Smooth muscle cell of the brain vasculature (primary cell): ENCODE measurements around the gene RLBP1.
"Not testable (repeated sequence)": the region's sequence is repeated elsewhere in the genome, so short reads cannot be mapped to it uniquely, and the experiment has no call there.

ENCODE experiments used
- DNase-seq: peaks from one replicate; pipeline ENCODE4 v3.0.0-alpha.2; 2012; ENCODE audit warnings: low read depth, low spot score

Gene RLBP1

GRCh38 chr15:89221543-89221942 is at the start of gene RLBP1:
TSS of gene RLBP1 (minus strand) at chr15:89221579. CDS start at chr15:89218975, 2,604 bp downstream.
- no peak for DNase-seq

- not testable (repeated sequence) for DNase-seq
These were observed 28.8 kb upstream of the RLBP1 start for GRCh38 chr15:89250142-89250541.

- no peak for DNase-seq
These were observed 27.2 kb upstream of the RLBP1 start for GRCh38 chr15:89248584-89248983.

GRCh38 chr15:89247446-89247845 is 26.1 kb upstream of the RLBP1 start:
- no peak for DNase-seq

- no peak for DNase-seq
These were observed 23.2 kb upstream of the RLBP1 start for GRCh38 chr15:89244574-89244903.

GRCh38 chr15:89243691-89244573 is 22.6 kb upstream of the RLBP1 start, which contains the start of gene FANCI:
TSS of gene FANCI (plus strand) at chr15:89243979. CDS start at chr15:89247648, 3,669 bp downstream.
- peak; percentile 72 for DNase-seq

GRCh38 chr15:89243046-89243690 is 21.8 kb upstream of the RLBP1 start:
- DNase-seq, result no peak

- not testable (repeated sequence) for DNase-seq
These were observed 18.8 kb upstream of the RLBP1 start for GRCh38 chr15:89239883-89240810.

- no peak for DNase-seq
These were observed 10.5 kb upstream of the RLBP1 start for GRCh38 chr15:89231832-89232231.

GRCh38 chr15:89230277-89230676 is 8.9 kb upstream of the RLBP1 start:
- no peak for DNase-seq

GRCh38 chr15:89227425-89227824 is 6.0 kb upstream of the RLBP1 start:
- DNase-seq, result no peak

- no peak for DNase-seq
These were observed 5.2 kb upstream of the RLBP1 start for GRCh38 chr15:89226359-89227221.

- no peak for DNase-seq
These were observed 4.2 kb upstream of the RLBP1 start for GRCh38 chr15:89225588-89225987.

GRCh38 chr15:89218531-89218930 is 2.8 kb downstream of the RLBP1 start:
- DNase-seq, result no peak

GRCh38 chr15:89217686-89218376 is 3.5 kb downstream of the RLBP1 start:
- DNase-seq, result no peak

- DNase-seq, result no peak
These were observed 4.3 kb downstream of the RLBP1 start for GRCh38 chr15:89217031-89217430.

- no peak for DNase-seq
These were observed 5.8 kb downstream of the RLBP1 start for GRCh38 chr15:89215627-89216026.

GRCh38 chr15:89211678-89212170 is 9.7 kb downstream of the RLBP1 start:
- no peak for DNase-seq

- no peak for DNase-seq
These were observed 12.3 kb downstream of the RLBP1 start for GRCh38 chr15:89209057-89209456.

- DNase-seq, result no peak
These were observed 13.1 kb downstream of the RLBP1 start for GRCh38 chr15:89208256-89208655.
